Heart left ventricle (tissue), 16 donors: ENCODE data around the gene DDR2. TPM values are rescaled to one million over a fixed set of nuclear protein-coding genes. Genes with fewer than 3 reads are reported as not detected.

Experiments
- ATAC-seq, 4 donors: fragments of 200-7000 bp; cut with Tn5 transposase; one replicate each; pipeline ENCODE4 v1.9.1; 2020 to 2022; ENCODE audit warnings: moderate library complexity in 4 of 4, mild to moderate bottlenecking in 3 of 4, moderate number of reproducible peaks in 1 of 4
- DNase-seq, 5 donors: peaks; one replicate each; pipeline ENCODE4 v3.0.0-alpha.2; 2020
- H3K27ac ChIP-seq, 12 donors: fragments of 200-600 bp; sonication (generic) in 4 of 12; one replicate each; pipeline versions ENCODE4 v1.5.0 to v1.8.0; 2016 to 2022; ENCODE audit warnings: mild to moderate bottlenecking in 2 of 12
- H3K27me3 ChIP-seq, 9 donors: fragments of 200-600 bp; sonication (generic) in 2 of 9; one replicate each; pipeline versions ENCODE4 v1.5.1 to v1.8.0; 2016 to 2022; ENCODE audit warnings: mild to moderate bottlenecking in 3 of 9
- H3K36me3 ChIP-seq, 9 donors: fragments of 200-600 bp; sonication (generic) in 2 of 9; one replicate each; pipeline versions ENCODE4 v1.5.0 to v1.8.0; 2018 to 2022; ENCODE audit warnings: mild to moderate bottlenecking in 2 of 9
- H3K4me1 ChIP-seq, 12 donors: fragments of 200-600 bp; sonication (generic) in 4 of 12; one replicate each; pipeline versions ENCODE4 v1.5.0 to v1.8.0; 2016 to 2022; ENCODE audit warnings: mild to moderate bottlenecking in 3 of 12
- H3K4me3 ChIP-seq, 12 donors: fragments of 200-600 bp; sonication (generic) in 4 of 12; one replicate each; pipeline versions ENCODE4 v1.5.0 to v1.8.0; 2017 to 2022; ENCODE audit warnings: mild to moderate bottlenecking in 9 of 12, moderate library complexity in 4 of 12
- H3K9me3 ChIP-seq, 12 donors: fragments of 200-600 bp; sonication (generic) in 4 of 12; one replicate each; pipeline versions ENCODE4 v1.5.0 to v1.8.0; 2016 to 2022; ENCODE audit warnings: mild to moderate bottlenecking in 1 of 12
- CTCF ChIP-seq, 12 donors: fragments of 200-600 bp; sonication (generic) in 4 of 12; IDR thresholded peaks; one replicate each; pipeline versions ENCODE4 v1.5.0 to v1.8.0; 2018 to 2022; ENCODE audit warnings: antibody characterized with exemption in 12 of 12, mild to moderate bottlenecking in 5 of 12
- POLR2A ChIP-seq, 2 donors: fragments of 450-650 bp; IDR thresholded peaks; one replicate each; pipeline ENCODE4 v1.6.1; 2017; ENCODE audit warnings: antibody characterized with exemption in 2 of 2, mild to moderate bottlenecking in 2 of 2, moderate library complexity in 2 of 2
- WGBS, 4 donors: extraction: QIAGEN DNeasy Blood & Tissue Kit in 2 of 4; methylation state at CpG; one replicate each; pipeline versions ENCODE4 v1.1.5 to v1.1.7; 2013 to 2018; 5-methylcytosine and 5-hydroxymethylcytosine counted together
- intact Hi-C, 10 donors: fragments of 100-400 bp; cut with DNase I; formaldehyde crosslinking; loops; one replicate each; pipeline versions ENCODE4 v1.11.1 to v1.14.2; 2022
- polyA plus RNA-seq, 2 donors: library from polyadenylated mRNA; stranded (reverse); fragments of 200-250 nt; gene quantifications; one replicate each; pipeline ENCODE4 v1.2.3, GENCODE V29; 2013
- total RNA-seq, 9 donors: library from RNA; depleted of rRNA in 2 of 9; stranded (reverse); fragments of >200 nt in 2 of 9; fragmentation: NEBNext Ultra II Directional in 3 of 9; extraction: Animal tissue kit (Norgen Biotek cat#: 25700) in 3 of 9; gene quantifications; one replicate each; pipeline versions ENCODE4 v1.1.0 to v1.2.4, GENCODE V29; 2016 to 2023
- donor health status: ischemic (EF 13 %, LVEDD 7.1; RV severe dilation, severe dysfunction).
- donor health status: healthy with polysubstance abuse.
- donor health status: DM: no; HTN: yes; CAD: no.
- donor health status: DM: no; HTN: no; CAD: no.
- donor health status: ischemic (EF 25% LVEDD 6.9; RV normal size, moderate dysfunction).
- donor health status: ischemic (EF 25% LVEDD 5.7; RV mildly dilated, moderate dysfunction).
- donor health status: healthy.
- donor health status: DM: yes; HTN: yes; CAD: no.
- donor health status: ischemic (EF 35%, LVEDD 5.7; RV mildly dilated, moderate dysfunction).
- donor health status: nonischemic (EF 11% LVEDD 7.7; RV severe dilation, severe dysfunction).
- donor health status: DM: yes; HTN: yes; CAD: no.
- donor health status: PGD.
- donor health status: ischemic (EF 29% LVEDD 5.4; RV normal size, mild dysfunction).
- donor health status: nonischemic (EF 23%, LVEDD 6.1; RV moderate dilation, normal function).

The DDR2 gene
- total and polyA plus RNA-seq, 11 donors = 5.0 to 55.3 (median 23.8) TPM

DNA sequence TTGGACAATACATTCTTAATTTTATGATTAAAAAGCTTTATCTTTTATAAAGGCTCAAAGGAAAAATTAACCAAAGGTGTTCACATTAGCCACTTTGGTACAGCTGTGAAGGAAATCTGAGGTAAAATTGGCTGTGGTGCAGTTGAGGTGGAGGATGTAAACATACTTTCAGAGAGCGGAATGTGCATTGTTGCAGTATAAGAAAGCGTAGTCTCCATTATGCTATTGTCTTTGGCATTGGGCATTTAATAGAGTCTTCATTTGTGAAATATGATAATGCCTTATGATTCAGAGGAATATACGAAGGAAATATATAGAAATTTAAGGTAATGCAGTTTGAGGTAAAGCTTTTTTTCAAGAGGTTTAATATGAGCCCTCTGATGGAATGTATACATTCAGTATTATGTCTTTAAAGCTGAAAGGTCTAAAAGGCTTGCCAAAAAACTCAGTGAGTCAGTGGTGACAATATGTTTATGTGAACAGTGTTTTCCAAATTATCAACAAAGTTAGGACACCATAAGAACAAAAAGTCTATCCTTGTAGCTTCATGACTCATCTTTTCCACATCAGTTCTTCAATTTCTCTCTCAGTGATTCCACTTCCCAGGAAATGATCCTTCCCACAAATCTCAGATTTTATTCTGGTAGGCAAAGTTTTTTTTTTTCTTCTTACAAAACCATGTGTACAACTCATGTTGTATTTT lies 26.9 kb upstream of the DDR2 start:
- peak overlapping the region in 1 of 12 donors; percentile 3 for H3K27ac ChIP-seq
- intact Hi-C loops = no loop called here
- ATAC-seq = peak in 1 of 4 donors; percentile 38

DNA sequence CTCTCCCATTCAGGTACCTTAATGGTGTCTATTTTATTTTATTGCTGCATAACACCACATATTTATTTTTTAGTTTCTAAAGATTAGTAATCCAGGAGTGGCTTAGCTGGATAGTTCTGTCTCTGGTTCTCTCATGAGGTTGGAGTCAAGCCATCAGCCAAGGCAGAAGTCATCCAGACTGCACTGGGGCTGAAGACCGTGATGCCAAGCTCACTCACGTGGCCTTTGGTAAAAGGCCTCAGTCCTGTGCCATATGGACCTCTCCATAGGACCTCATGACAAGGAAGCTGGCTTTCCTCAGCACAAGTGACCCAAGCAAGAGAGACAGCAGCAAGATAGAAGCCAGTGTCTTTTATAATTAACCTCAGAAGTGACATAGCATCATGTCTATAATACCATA lies 23.0 kb upstream of the DDR2 start:
- peaks cover 0 to 5% (median 0%) of the 10 kb centered on the region in 9 donors for H3K36me3 ChIP-seq
- TF ChIP-seq POLR2A (IDR thresholded peaks at IDR 0.05) = no peak
- TF ChIP-seq CTCF (IDR thresholded peaks at IDR 0.05) = no peak
- no peaks in the 10 kb centered on the region for H3K9me3 ChIP-seq
- no peaks in the 10 kb centered on the region for H3K27me3 ChIP-seq
- H3K27ac ChIP-seq = peak overlapping the region in 1 of 12 donors; percentile 18
- H3K4me1 ChIP-seq = peaks cover 0 to 14% (median 7%) of the 10 kb centered on the region in 12 donors
- WGBS, 4 donors = 48 to 89% (median 83%) methylated on average over 2 of the region's 2 CpGs
- DNase-seq = no peak
- ATAC-seq = peak in 1 of 4 donors; percentile 37
- no peak overlapping the region for H3K4me3 ChIP-seq
- intact Hi-C loops = no loop called here

More for the DNA sequence above, 26.9 kb upstream of the DDR2 start:
- no peaks in the 10 kb centered on the region for H3K9me3 ChIP-seq
- no peak overlapping the region for H3K4me3 ChIP-seq
- H3K4me1 ChIP-seq = no peaks in the 10 kb centered on the region
- WGBS, 4 donors = 93 to 97% (median 96%) methylated on average over 3 of the region's 3 CpGs
- DNase-seq = no peak
- H3K27me3 ChIP-seq = no peaks in the 10 kb centered on the region
- peaks cover 0 to 36% (median 22%) of the 10 kb centered on the region in 9 donors for H3K36me3 ChIP-seq
- TF ChIP-seq CTCF (IDR thresholded peaks at IDR 0.05) (no peak), POLR2A (IDR thresholded peaks at IDR 0.05) (no peak)

DNA sequence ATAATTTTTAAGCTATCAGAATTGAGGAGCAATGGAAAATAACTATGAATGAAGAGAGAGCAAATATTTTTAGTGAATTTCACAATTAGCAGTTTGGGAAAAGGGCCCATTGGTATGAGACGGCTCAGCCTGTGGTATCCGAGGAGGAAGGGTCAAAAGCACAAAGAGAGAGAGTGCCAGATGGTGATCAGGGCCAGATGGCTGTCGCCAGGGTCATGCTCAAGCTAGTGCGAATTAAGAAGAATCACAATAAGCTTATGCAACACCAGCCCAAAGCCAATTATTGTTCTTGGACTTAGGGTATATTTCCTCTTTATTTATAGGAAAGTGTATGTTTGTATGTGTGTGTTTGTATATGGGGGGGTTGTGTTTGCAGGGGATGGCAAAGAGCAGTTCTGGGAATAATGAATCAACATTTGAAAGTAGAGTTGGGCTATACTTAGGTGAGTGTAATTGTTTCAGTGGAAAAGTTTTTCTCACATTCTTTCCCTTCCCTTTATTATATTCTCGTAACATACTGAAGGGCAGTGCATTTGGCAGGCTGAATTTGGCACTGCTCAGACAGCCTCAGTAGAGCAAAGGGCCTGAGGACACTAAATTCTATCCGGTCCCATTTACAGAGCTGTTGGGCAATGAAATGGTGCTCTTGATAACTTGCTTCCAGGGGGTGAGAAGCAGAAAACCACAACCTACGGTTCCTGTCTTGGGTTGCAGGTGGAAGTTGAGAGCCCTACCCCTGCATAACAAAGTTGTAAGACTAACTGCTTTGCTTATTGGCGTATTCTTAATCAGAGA lies 19.5 kb upstream of the DDR2 start:
- TF ChIP-seq POLR2A (IDR thresholded peaks at IDR 0.05) = no peak
- no peak for TF ChIP-seq CTCF (IDR thresholded peaks at IDR 0.05)
- Histone ChIP-seq H3K9me3 (peaks cover 0 to 15% (median 7%) of the 10 kb centered on the region in 12 donors), H3K4me3 (no peak overlapping the region), H3K27me3 (no peaks in the 10 kb centered on the region), H3K36me3 (peaks cover 0 to 5% (median 0%) of the 10 kb centered on the region in 9 donors), H3K4me1 (peaks cover 0 to 14% (median 7%) of the 10 kb centered on the region in 12 donors), H3K27ac (peak overlapping the region in 5 of 12 donors; percentile 13 to 72 (median 40))
- WGBS, 4 donors = 58 to 76% (median 66%) methylated on average over 8 of the region's 8 CpGs
- DNase-seq (peak in 1 of 5 donors; percentile 36), ATAC-seq (peak; percentile 16 to 60 (median 43))
- intact Hi-C loops = loop anchor here in 9 of 10 donors (2.0 to 10.0 kb wide), 5 partner anchors 142 to 192 kb away; no protein-coding TSS in a partner anchor

- Histone ChIP-seq H3K27ac (no peak overlapping the region), H3K36me3 (no peaks in the 10 kb centered on the region), H3K4me3 (no peak overlapping the region), H3K9me3 (peaks cover 0 to 19% (median 9%) of the 10 kb centered on the region in 12 donors), H3K4me1 (peaks cover 0 to 14% (median 7%) of the 10 kb centered on the region in 12 donors), H3K27me3 (no peaks in the 10 kb centered on the region)
- no peak for TF ChIP-seq CTCF (IDR thresholded peaks at IDR 0.05)
- WGBS, 4 donors = 91 to 98% (median 97%) methylated on average over 1 of the region's 1 CpG
- no peak for DNase-seq
- ATAC-seq = no peak
- intact Hi-C loops = loop anchor here in 5 of 10 donors (5.0 to 10.0 kb wide), 4 partner anchors 138 to 188 kb away; no protein-coding TSS in a partner anchor
Measured at GRCh38 chr1:162616848-162617247, 15.4 kb upstream of the DDR2 start.
